ENCODE data around the gene MYCT1. TPM values are rescaled to one million over a fixed set of nuclear protein-coding genes. Genes with fewer than 3 reads are reported as not detected.

Gene MYCT1
- total RNA-seq, 2 experiments from 2014 or later, result not detected

- ChIA-PET CTCF (no interaction called here), POLR2A (no interaction called here)
- ATAC-seq (ENCODE audit: poor library complexity) (no peak), DNase-seq (no peak)
- Mint-ChIP-seq H3K4me3 (no peak overlapping the region), H3K27ac (no peak overlapping the region), H3K27me3 (peaks cover 4% of the 10 kb centered on the region), H3K4me1 (ENCODE audit: low read depth) (no peaks in the 10 kb centered on the region), H3K9me3 (no peaks in the 10 kb centered on the region), H3K36me3 (ENCODE audit: low read depth) (no peaks in the 10 kb centered on the region)
- Histone ChIP-seq H3K27me3 (ENCODE audit: control insufficient read depth in 1 of 2, insufficient read depth in 2 of 2, low read length in 2 of 2) (no peaks in the 10 kb centered on the region), H3K4me3 (ENCODE audit: low read length) (no peak overlapping the region), H3K9me3 (ENCODE audit: control insufficient read depth in 1 of 2, insufficient read depth in 1 of 2, low read length in 2 of 2) (no peaks in the 10 kb centered on the region), H3K27ac (ENCODE audit: low read depth in 1 of 2, low read length in 2 of 2) (no peak overlapping the region), H3K4me1 (ENCODE audit: insufficient read depth, low read length) (no peaks in the 10 kb centered on the region), H3K36me3 (ENCODE audit: insufficient read depth, low read length) (no peaks in the 10 kb centered on the region)
- no peak for TF ChIP-seq CTCF (IDR thresholded peaks at IDR 0.05)
- intact Hi-C loops (cut with DNase I, micrococcal nuclease), result no loop called here
Measured at GRCh38 chr6:152769159-152769558, 71.5 kb downstream of the MYCT1 start.

GRCh38 chr6:152769993-152770392 lies 72.3 kb downstream of the MYCT1 start:
- POLR2A ChIA-PET, result no interaction called here

GRCh38 chr6:152771061-152771687 lies 73.5 kb downstream of the MYCT1 start:
- no peak overlapping the region for H3K27ac ChIP-seq (ENCODE audit: low read depth in 1 of 2, low read length in 2 of 2)
- CTCF ChIA-PET, result no interaction called here
- no peaks in the 10 kb centered on the region for H3K9me3 ChIP-seq (ENCODE audit: control insufficient read depth in 1 of 2, insufficient read depth in 1 of 2, low read length in 2 of 2)
- intact Hi-C loops (cut with DNase I, micrococcal nuclease), result no loop called here
- H3K4me3 Mint-ChIP-seq, result no peak overlapping the region
- no peak overlapping the region for H3K4me3 ChIP-seq (ENCODE audit: low read length)
- POLR2A ChIA-PET, result no interaction called here
- TF ChIP-seq CTCF (IDR thresholded peaks at IDR 0.05), result no peak
- H3K9me3 Mint-ChIP-seq, result no peaks in the 10 kb centered on the region
- H3K4me1 Mint-ChIP-seq (ENCODE audit: low read depth), result no peaks in the 10 kb centered on the region
- no peaks in the 10 kb centered on the region for H3K36me3 ChIP-seq (ENCODE audit: insufficient read depth, low read length)
- H3K27me3 Mint-ChIP-seq, result no peaks in the 10 kb centered on the region
- no peak overlapping the region for H3K27ac Mint-ChIP-seq
- ATAC-seq (ENCODE audit: poor library complexity) (no peak), DNase-seq (no peak)
- H3K36me3 Mint-ChIP-seq (ENCODE audit: low read depth), result no peaks in the 10 kb centered on the region
- H3K4me1 ChIP-seq (ENCODE audit: insufficient read depth, low read length), result no peaks in the 10 kb centered on the region
- H3K27me3 ChIP-seq (ENCODE audit: control insufficient read depth in 1 of 2, insufficient read depth in 2 of 2, low read length in 2 of 2), result no peaks in the 10 kb centered on the region

More at GRCh38 chr6:152769993-152770392, 72.3 kb downstream of the MYCT1 start:
- CTCF ChIA-PET, result interaction anchor here (1.0 kb wide), 1 partner anchor 15 kb away, joined by 4 read pairs; no protein-coding TSS in a partner anchor
- Mint-ChIP-seq H3K9me3 (no peaks in the 10 kb centered on the region), H3K4me3 (no peak overlapping the region), H3K4me1 (ENCODE audit: low read depth) (no peaks in the 10 kb centered on the region), H3K27me3 (peaks cover 4% of the 10 kb centered on the region), H3K36me3 (ENCODE audit: low read depth) (no peaks in the 10 kb centered on the region), H3K27ac (no peak overlapping the region)
- Histone ChIP-seq H3K9me3 (ENCODE audit: control insufficient read depth in 1 of 2, insufficient read depth in 1 of 2, low read length in 2 of 2) (no peaks in the 10 kb centered on the region), H3K4me3 (ENCODE audit: low read length) (no peak overlapping the region), H3K27me3 (ENCODE audit: control insufficient read depth in 1 of 2, insufficient read depth in 2 of 2, low read length in 2 of 2) (no peaks in the 10 kb centered on the region), H3K27ac (ENCODE audit: low read depth in 1 of 2, low read length in 2 of 2) (no peak overlapping the region), H3K4me1 (ENCODE audit: insufficient read depth, low read length) (no peaks in the 10 kb centered on the region), H3K36me3 (ENCODE audit: insufficient read depth, low read length) (no peaks in the 10 kb centered on the region)
- TF ChIP-seq CTCF (IDR thresholded peaks at IDR 0.05), result no peak
- ATAC-seq (ENCODE audit: poor library complexity) (no peak), DNase-seq (no peak)
- intact Hi-C loops (cut with DNase I, micrococcal nuclease), result no loop called here

Other genes starting within 250 kb of the MYCT1 start
- gene SYNE1, start 60.5 kb upstream of the MYCT1 start, total RNA-seq, result 100 to 1,000 TPM in 1 of 2 experiments, 10 to 100 TPM in 1; 94.9 to 108 TPM
- not detected for gene VIP, start 52.9 kb downstream of the MYCT1 start, total RNA-seq

Data from CD4-positive, alpha-beta T cell (primary cell).